ENCODE measurements around the gene BRD3OS. TPM values are rescaled to one million over a fixed set of nuclear protein-coding genes. Genes with fewer than 3 reads are reported as not detected.

The BRD3OS gene
- total RNA-seq, 4 donors from 2014 or later: 1.8 to 6.2 (median 4.3) TPM

GRCh38 chr9:134046894-134047681 lies 21.8 kb downstream of the BRD3OS start:
- no peaks in the 10 kb centered on the region for H3K9me3 ChIP-seq
- WGBS, 2 donors: 80 to 90% methylated on average over 2 of the region's 21 CpGs
- no peak overlapping the region for H3K4me3 ChIP-seq
- H3K27me3 ChIP-seq: no peaks in the 10 kb centered on the region
- peaks cover 33 to 98% (median 38%) of the 10 kb centered on the region in 3 donors for H3K36me3 ChIP-seq
- TF ChIP-seq CTCF (IDR thresholded peaks at IDR 0.05) (no peak), POLR2A (IDR thresholded peaks at IDR 0.05) (no peak)
- DNase-seq: no peak
- intact Hi-C loops (cut with DNase I): no loop called here
- H3K4me1 ChIP-seq: peaks cover 0 to 21% (median 3%) of the 10 kb centered on the region in 3 donors
- H3K27ac ChIP-seq: no peak overlapping the region

- Histone ChIP-seq H3K9me3 (no peaks in the 10 kb centered on the region), H3K27me3 (no peaks in the 10 kb centered on the region), H3K4me1 (peaks cover 0 to 21% (median 3%) of the 10 kb centered on the region in 3 donors), H3K4me3 (no peak overlapping the region), H3K27ac (no peak overlapping the region), H3K36me3 (peaks cover 40 to 100% (median 43%) of the 10 kb centered on the region in 3 donors)
- WGBS, 2 donors: 88 to 95% methylated on average over 12 to 40 of the region's 53 CpGs
- TF ChIP-seq CTCF (IDR thresholded peaks at IDR 0.05) (no peak), POLR2A (IDR thresholded peaks at IDR 0.05) (no peak)
- no peak for DNase-seq
- intact Hi-C loops (cut with DNase I): no loop called here
Measured at GRCh38 chr9:134047868-134048581, 22.7 kb downstream of the BRD3OS start.

- peaks cover 0 to 21% (median 3%) of the 10 kb centered on the region in 3 donors for H3K4me1 ChIP-seq
- H3K27me3 ChIP-seq: no peaks in the 10 kb centered on the region
- DNase-seq: no peak
- H3K36me3 ChIP-seq: peaks cover 41 to 100% (median 48%) of the 10 kb centered on the region in 3 donors
- no peaks in the 10 kb centered on the region for H3K9me3 ChIP-seq
- no peak overlapping the region for H3K4me3 ChIP-seq
- no peak overlapping the region for H3K27ac ChIP-seq
- intact Hi-C loops (cut with DNase I): no loop called here
- 100% methylated on average over 1 of the region's 12 CpGs; no CpG with 5 or more reads in 1 of the 2 donors for WGBS, 2 donors
- TF ChIP-seq CTCF (IDR thresholded peaks at IDR 0.05): no peak
- no peak for TF ChIP-seq POLR2A (IDR thresholded peaks at IDR 0.05)
Measured at GRCh38 chr9:134048582-134048968, 23.3 kb downstream of the BRD3OS start.

GRCh38 chr9:134049236-134049635 lies 24.0 kb downstream of the BRD3OS start:
- TF ChIP-seq CTCF (IDR thresholded peaks at IDR 0.05): no peak
- TF ChIP-seq POLR2A (IDR thresholded peaks at IDR 0.05): no peak
- H3K9me3 ChIP-seq: no peaks in the 10 kb centered on the region
- 57 to 92% methylated on average over 2 of the region's 20 CpGs for WGBS, 2 donors
- H3K27me3 ChIP-seq: no peaks in the 10 kb centered on the region
- no peak overlapping the region for H3K27ac ChIP-seq
- H3K36me3 ChIP-seq: peaks cover 41 to 100% (median 50%) of the 10 kb centered on the region in 3 donors
- no peak overlapping the region for H3K4me3 ChIP-seq
- intact Hi-C loops (cut with DNase I): no loop called here
- peaks cover 0 to 23% (median 3%) of the 10 kb centered on the region in 3 donors for H3K4me1 ChIP-seq
- DNase-seq: no peak

Data from esophagus squamous epithelium (tissue), 5 donors.